HEK293 (cell line): ENCODE data around the gene CPNE8.

Experiments
- HOXA7 ChIP-seq: sonication (generic); formaldehyde crosslinking; IDR thresholded peaks from 2 replicates; pipeline ENCODE4 v1.8.1; 2022; ENCODE audit warnings: missing genetic modification reagents, borderline replicate concordance
- HOXC10 ChIP-seq: sonication (generic); formaldehyde crosslinking; IDR thresholded peaks from 2 replicates; pipeline ENCODE4 v1.8.1; 2023; ENCODE audit warnings: mild to moderate bottlenecking, missing genetic modification reagents
- IKZF3 ChIP-seq: fragments of 450-650 bp; IDR thresholded peaks from 2 replicates; pipeline ENCODE4 v1.5.0; 2018; ENCODE audit warnings: missing biosample characterization, mild to moderate bottlenecking, missing genetic modification characterization, moderate library complexity
- KLF16 ChIP-seq: fragments of 450-650 bp; formaldehyde crosslinking; IDR thresholded peaks from 2 replicates; pipeline ENCODE4 v1.5.1; 2017; ENCODE audit warnings: missing biosample characterization, missing genetic modification characterization
- KLF8 ChIP-seq: fragments of 450-650 bp; formaldehyde crosslinking; IDR thresholded peaks from 2 replicates; pipeline ENCODE4 v1.5.1; 2016; ENCODE audit warnings: missing biosample characterization, missing genetic modification characterization
- KLF9 ChIP-seq: fragments of 450-650 bp; formaldehyde crosslinking; IDR thresholded peaks from 2 replicates; pipeline ENCODE4 v1.5.1; 2016; ENCODE audit warnings: missing biosample characterization, missing genetic modification characterization, low read depth
- MYNN ChIP-seq: fragments of 450-650 bp; formaldehyde crosslinking; IDR thresholded peaks from 2 replicates; pipeline ENCODE4 v1.5.1; 2016; ENCODE audit warnings: missing biosample characterization, missing genetic modification characterization, borderline replicate concordance
- MZF1 ChIP-seq: fragments of 450-650 bp; formaldehyde crosslinking; IDR thresholded peaks from 2 replicates; pipeline ENCODE4 v1.5.1; 2017; ENCODE audit warnings: missing biosample characterization, missing genetic modification characterization, borderline replicate concordance
- OSR2 ChIP-seq: fragments of 450-650 bp; formaldehyde crosslinking; IDR thresholded peaks from 2 replicates; pipeline ENCODE4 v1.5.1; 2016; ENCODE audit warnings: missing biosample characterization, missing genetic modification characterization
- PRDM1 ChIP-seq: fragments of 450-650 bp; formaldehyde crosslinking; IDR thresholded peaks from 2 replicates; pipeline ENCODE4; 2016; ENCODE audit warnings: missing biosample characterization, missing genetic modification characterization
- SETDB1 ChIP-seq: IDR thresholded peaks from one replicate; pipeline ENCODE4 v1.6.1; 2017; ENCODE audit warnings: mild to moderate bottlenecking, low read length, moderate library complexity, mixed read lengths; ENCODE audit not compliant: insufficient read length
- SP3 ChIP-seq: fragments of 450-650 bp; formaldehyde crosslinking; IDR thresholded peaks from 2 replicates; pipeline ENCODE4 v1.5.1; 2016; ENCODE audit warnings: missing biosample characterization, missing genetic modification characterization
- WT1 ChIP-seq: fragments of 450-650 bp; formaldehyde crosslinking; IDR thresholded peaks from 2 replicates; pipeline ENCODE4 v1.5.1; 2016; ENCODE audit warnings: missing biosample characterization, missing genetic modification characterization
- ZBTB44 ChIP-seq: fragments of 450-650 bp; IDR thresholded peaks from 2 replicates; pipeline ENCODE4 v1.5.1; 2018; ENCODE audit warnings: missing biosample characterization, mild to moderate bottlenecking, missing genetic modification characterization
- ZEB2 ChIP-seq: fragments of 450-650 bp; formaldehyde crosslinking; IDR thresholded peaks from 2 replicates; pipeline ENCODE4 v1.5.1; 2016; ENCODE audit warnings: missing biosample characterization, missing genetic modification characterization
- ZFP3 ChIP-seq: fragments of 450-650 bp; formaldehyde crosslinking; IDR thresholded peaks from 2 replicates; pipeline ENCODE4 v1.5.1; 2016; ENCODE audit warnings: low read depth, missing biosample characterization, missing genetic modification characterization
- ZIC2 ChIP-seq: fragments of 450-650 bp; formaldehyde crosslinking; IDR thresholded peaks from 2 replicates; pipeline ENCODE4 v1.5.1; 2016; ENCODE audit warnings: missing biosample characterization, missing genetic modification characterization
- ZNF114 ChIP-seq: fragments of 450-650 bp; formaldehyde crosslinking; IDR thresholded peaks from 2 replicates; pipeline ENCODE4 v1.5.0; 2017; ENCODE audit warnings: missing biosample characterization, missing genetic modification characterization
- ZNF138 ChIP-seq: fragments of 450-650 bp; formaldehyde crosslinking; IDR thresholded peaks from 2 replicates; pipeline ENCODE4 v1.5.1; 2016; ENCODE audit warnings: missing biosample characterization, missing genetic modification characterization, borderline replicate concordance
- ZNF155 ChIP-seq: fragments of 450-650 bp; formaldehyde crosslinking; IDR thresholded peaks from 2 replicates; pipeline ENCODE4 v1.5.1; 2016; ENCODE audit warnings: missing biosample characterization, missing genetic modification characterization
- ZNF16 ChIP-seq: fragments of 450-650 bp; formaldehyde crosslinking; IDR thresholded peaks from 2 replicates; pipeline ENCODE4 v1.5.1; 2016; ENCODE audit warnings: low read depth, missing biosample characterization, missing genetic modification characterization
- ZNF169 ChIP-seq: fragments of 450-650 bp; formaldehyde crosslinking; IDR thresholded peaks from 2 replicates; pipeline ENCODE4 v1.5.1; 2016; ENCODE audit warnings: missing biosample characterization, missing genetic modification characterization
- ZNF175 ChIP-seq: fragments of 450-650 bp; formaldehyde crosslinking; IDR thresholded peaks from 2 replicates; pipeline ENCODE4 v1.5.1; 2016; ENCODE audit warnings: missing biosample characterization, missing genetic modification characterization
- ZNF292 ChIP-seq: fragments of 450-650 bp; formaldehyde crosslinking; IDR thresholded peaks from 2 replicates; pipeline ENCODE4 v1.5.1; 2016; ENCODE audit warnings: low read depth, missing biosample characterization, missing genetic modification characterization, borderline replicate concordance
- ZNF302 ChIP-seq: fragments of 450-650 bp; formaldehyde crosslinking; IDR thresholded peaks from 2 replicates; pipeline ENCODE4 v1.5.1; 2016; ENCODE audit warnings: missing biosample characterization, missing genetic modification characterization, low read depth
- ZNF324 ChIP-seq: fragments of 450-650 bp; formaldehyde crosslinking; IDR thresholded peaks from 2 replicates; pipeline ENCODE4 v1.5.1; 2016; ENCODE audit warnings: missing biosample characterization, missing genetic modification characterization
- ZNF366 ChIP-seq: fragments of 450-650 bp; formaldehyde crosslinking; conservative IDR thresholded peaks from 2 replicates; pipeline ENCODE4 v1.5.1; 2016; ENCODE audit warnings: missing biosample characterization, missing genetic modification characterization
- ZNF37A ChIP-seq: fragments of 450-650 bp; IDR thresholded peaks from 2 replicates; pipeline ENCODE4 v1.5.1; 2018; ENCODE audit warnings: missing biosample characterization, missing genetic modification characterization
- ZNF394 ChIP-seq: fragments of 450-650 bp; formaldehyde crosslinking; IDR thresholded peaks from 2 replicates; pipeline ENCODE4 v1.5.1; 2016; ENCODE audit warnings: missing biosample characterization, missing genetic modification characterization, mild to moderate bottlenecking, moderate library complexity, borderline replicate concordance
- ZNF473 ChIP-seq: fragments of 450-650 bp; formaldehyde crosslinking; IDR thresholded peaks from 2 replicates; pipeline ENCODE4 v1.5.1; 2017; ENCODE audit warnings: missing biosample characterization, missing genetic modification characterization
- ZNF48 ChIP-seq: fragments of 450-650 bp; formaldehyde crosslinking; IDR thresholded peaks from 2 replicates; pipeline ENCODE4 v1.5.1; 2016; ENCODE audit warnings: missing biosample characterization, missing genetic modification characterization
- ZNF529 ChIP-seq: fragments of 450-650 bp; formaldehyde crosslinking; IDR thresholded peaks from 2 replicates; pipeline ENCODE4 v1.5.1; 2017; ENCODE audit warnings: missing genetic modification characterization, missing biosample characterization; ENCODE audit not compliant: insufficient replicate concordance
- ZNF530 ChIP-seq: fragments of 450-650 bp; formaldehyde crosslinking; IDR thresholded peaks from 2 replicates; pipeline ENCODE4 v1.5.1; 2016; ENCODE audit warnings: low read depth, missing biosample characterization, missing genetic modification characterization
- ZNF544 ChIP-seq: fragments of 450-650 bp; formaldehyde crosslinking; IDR thresholded peaks from 2 replicates; pipeline ENCODE4 v1.5.0; 2017; ENCODE audit warnings: missing biosample characterization, missing genetic modification characterization
- ZNF549 ChIP-seq: fragments of 450-650 bp; IDR thresholded peaks from 2 replicates; pipeline ENCODE4 v1.5.1; 2018; ENCODE audit warnings: missing biosample characterization, missing genetic modification characterization, mild to moderate bottlenecking, inconsistent platforms, moderate library complexity
- ZNF558 ChIP-seq: fragments of 450-650 bp; formaldehyde crosslinking; IDR thresholded peaks from 2 replicates; pipeline ENCODE4 v1.5.1; 2016; ENCODE audit warnings: missing biosample characterization, missing genetic modification characterization
- ZNF560 ChIP-seq: fragments of 450-650 bp; formaldehyde crosslinking; IDR thresholded peaks from 2 replicates; pipeline ENCODE4 v1.5.1; 2017; ENCODE audit warnings: missing biosample characterization, missing genetic modification characterization, borderline replicate concordance
- ZNF561 ChIP-seq: fragments of 450-650 bp; IDR thresholded peaks from 2 replicates; pipeline ENCODE4 v1.5.1; 2018; ENCODE audit warnings: missing biosample characterization, missing genetic modification characterization, borderline replicate concordance
- ZNF621 ChIP-seq: fragments of 450-650 bp; formaldehyde crosslinking; IDR thresholded peaks from 2 replicates; pipeline ENCODE4 v1.5.1; 2017; ENCODE audit warnings: missing biosample characterization, missing genetic modification characterization
- ZNF658 ChIP-seq: fragments of 450-650 bp; formaldehyde crosslinking; IDR thresholded peaks from 2 replicates; pipeline ENCODE4; 2016; ENCODE audit warnings: missing biosample characterization, missing genetic modification characterization
- ZNF670 ChIP-seq: fragments of 450-650 bp; formaldehyde crosslinking; IDR thresholded peaks from 2 replicates; pipeline ENCODE4 v1.5.1; 2016; ENCODE audit warnings: missing biosample characterization, missing genetic modification characterization, low read depth
- ZNF707 ChIP-seq: fragments of 450-650 bp; formaldehyde crosslinking; IDR thresholded peaks from 2 replicates; pipeline ENCODE4 v1.5.1; 2016; ENCODE audit warnings: missing biosample characterization, missing genetic modification characterization
- ZNF747 ChIP-seq: fragments of 450-650 bp; formaldehyde crosslinking; IDR thresholded peaks from 2 replicates; pipeline ENCODE4 v1.5.1; 2016; ENCODE audit warnings: missing biosample characterization, missing genetic modification characterization
- ZNF791 ChIP-seq: fragments of 450-650 bp; formaldehyde crosslinking; IDR thresholded peaks from 2 replicates; pipeline ENCODE4 v1.5.1; 2016; ENCODE audit warnings: missing biosample characterization, missing genetic modification characterization
- ZXDB ChIP-seq: fragments of 450-650 bp; formaldehyde crosslinking; IDR thresholded peaks from 2 replicates; pipeline ENCODE4 v1.5.1; 2016; ENCODE audit warnings: missing biosample characterization, missing genetic modification characterization

Gene CPNE8

GRCh38 chr12:38906482-38907200 is 1.2 kb upstream of the CPNE8 start (continued):
- TF ChIP-seq ZNF302: no peak
- peak; percentile 99 for TF ChIP-seq IKZF3
- peak; percentile 88 for TF ChIP-seq ZNF366 (tag by site-specific recombination)
- TF ChIP-seq HOXA7: no peak
- TF ChIP-seq ZFP3 (tag by site-specific recombination): no peak
- TF ChIP-seq SP3: peak; percentile 76
- no peak for TF ChIP-seq ZNF16 (tag by site-specific recombination)
- TF ChIP-seq MYNN (tag by site-specific recombination): 0 out of 2 replicates have a peak, but pooled peaks have one; percentile 12
- no peak for TF ChIP-seq ZNF37A (tag by site-specific recombination)
- no peak for TF ChIP-seq ZNF707 (tag by site-specific recombination)
- TF ChIP-seq KLF8: peak; percentile 87
- TF ChIP-seq WT1: peak; percentile 49; the same call in 1 of the 2 replicates
- no peak for TF ChIP-seq SETDB1
- no peak for TF ChIP-seq ZNF529 (tag by site-specific recombination)
- TF ChIP-seq ZXDB: peak; percentile 83
- TF ChIP-seq ZNF292 (tag by site-specific recombination): no peak
- peak; percentile 72 for TF ChIP-seq ZBTB44 (tag by site-specific recombination)
- TF ChIP-seq ZNF48 (tag by site-specific recombination): no peak
- TF ChIP-seq ZNF621 (tag by site-specific recombination): no peak
- TF ChIP-seq ZNF791 (tag by site-specific recombination): no peak
- no peak for TF ChIP-seq ZNF670
- peak; percentile 83 for TF ChIP-seq ZEB2 (tag by site-specific recombination)
- peak; percentile 89 for TF ChIP-seq ZIC2
- no peak for TF ChIP-seq HOXC10 (CRISPR knock-in tag)
- TF ChIP-seq PRDM1: peak; percentile 94
- TF ChIP-seq ZNF560 (tag by site-specific recombination): no peak
- no peak for TF ChIP-seq ZNF155 (tag by site-specific recombination)
- TF ChIP-seq ZNF544 (tag by site-specific recombination): no peak
- TF ChIP-seq ZNF561 (tag by site-specific recombination): peak; percentile 88
- no peak for TF ChIP-seq ZNF175 (tag by site-specific recombination)
- TF ChIP-seq KLF16 (tag by site-specific recombination): peak; percentile 86
- TF ChIP-seq ZNF530 (tag by site-specific recombination): no peak
- peak; percentile 6; the same call in 1 of the 2 replicates for TF ChIP-seq OSR2 (tag by site-specific recombination)
- TF ChIP-seq ZNF169: no peak
- no peak; the same call in 1 of the 2 replicates for TF ChIP-seq ZNF558 (tag by site-specific recombination)
- TF ChIP-seq ZNF324 (tag by site-specific recombination): peak; percentile 75
- TF ChIP-seq ZNF473 (tag by site-specific recombination): no peak
- no peak for TF ChIP-seq ZNF549
- TF ChIP-seq ZNF658 (tag by site-specific recombination): no peak
- no peak for TF ChIP-seq ZNF114
- TF ChIP-seq ZNF394 (tag by site-specific recombination): peak; percentile 65
- peak; percentile 82 for TF ChIP-seq MZF1
- TF ChIP-seq KLF9 (tag by site-specific recombination): peak; percentile 81
- no peak for TF ChIP-seq ZNF138 (tag by site-specific recombination)
- no peak for TF ChIP-seq ZNF747
